ENCODE data around the gene ADD2.
A peak's percentile ranks its signal among the peaks of the same experiment; 100 is the strongest.

The ADD2 gene

GRCh38 chr2:70767699-70768589 is at the start of gene ADD2:
Gene ADD2 (minus strand): TSS chr2:70768200. CDS start chr2:70706408, 61,792 bp downstream.
- Histone ChIP-seq H3K27me3 (ENCODE audit: control insufficient read depth, insufficient read depth, low read length) (no peaks in the 10 kb centered on the region), H3K27ac (ENCODE audit: low read length) (no peak within 1 kb of the TSS), H3K9me3 (ENCODE audit: control insufficient read depth, insufficient read depth, low read length) (no peaks in the 10 kb centered on the region), H3K36me3 (ENCODE audit: control insufficient read depth, insufficient read depth, low read length) (no peaks in the 10 kb centered on the region), H3K4me1 (ENCODE audit: control insufficient read depth, insufficient read depth, low read length) (peaks cover 9% of the 10 kb centered on the region; the same call in 1 of the 2 replicates), H3K4me3 (ENCODE audit: low read length) (peak within 1 kb of the TSS; percentile 72)
- DNase-seq (ENCODE audit: low read depth, low spot score), result no peak
- no CpG with 5 or more reads among the region's 74 CpGs for WGBS (ENCODE audit: insufficient coverage, insufficient read length)

- no CpG with 5 or more reads among the region's 3 CpGs for WGBS (ENCODE audit: insufficient coverage, insufficient read length)
Observed at GRCh38 chr2:70817284-70817954, 49.4 kb upstream of the ADD2 start.

GRCh38 chr2:70816726-70817125 is 48.7 kb upstream of the ADD2 start:
- H3K4me1 ChIP-seq (ENCODE audit: control insufficient read depth, insufficient read depth, low read length), result no peaks in the 10 kb centered on the region
- peaks cover 2% of the 10 kb centered on the region; the same call in 1 of the 2 replicates for H3K27me3 ChIP-seq (ENCODE audit: control insufficient read depth, insufficient read depth, low read length)
- H3K36me3 ChIP-seq (ENCODE audit: control insufficient read depth, insufficient read depth, low read length), result no peaks in the 10 kb centered on the region
- no CpG with 5 or more reads among the region's 5 CpGs for WGBS (ENCODE audit: insufficient coverage, insufficient read length)
- no peak overlapping the region for H3K4me3 ChIP-seq (ENCODE audit: low read length)
- H3K9me3 ChIP-seq (ENCODE audit: control insufficient read depth, insufficient read depth, low read length), result no peaks in the 10 kb centered on the region
- H3K27ac ChIP-seq (ENCODE audit: low read length), result no peak overlapping the region
- no peak for DNase-seq (ENCODE audit: low read depth, low spot score)

More at GRCh38 chr2:70817284-70817954, 49.4 kb upstream of the ADD2 start:
- no peak overlapping the region for H3K27ac ChIP-seq (ENCODE audit: low read length)
- no peaks in the 10 kb centered on the region for H3K36me3 ChIP-seq (ENCODE audit: control insufficient read depth, insufficient read depth, low read length)
- H3K27me3 ChIP-seq (ENCODE audit: control insufficient read depth, insufficient read depth, low read length), result peaks cover 2% of the 10 kb centered on the region; the same call in 1 of the 2 replicates
- no peaks in the 10 kb centered on the region for H3K4me1 ChIP-seq (ENCODE audit: control insufficient read depth, insufficient read depth, low read length)
- H3K9me3 ChIP-seq (ENCODE audit: control insufficient read depth, insufficient read depth, low read length), result no peaks in the 10 kb centered on the region
- no peak for DNase-seq (ENCODE audit: low read depth, low spot score)
- H3K4me3 ChIP-seq (ENCODE audit: low read length), result no peak overlapping the region

DNA sequence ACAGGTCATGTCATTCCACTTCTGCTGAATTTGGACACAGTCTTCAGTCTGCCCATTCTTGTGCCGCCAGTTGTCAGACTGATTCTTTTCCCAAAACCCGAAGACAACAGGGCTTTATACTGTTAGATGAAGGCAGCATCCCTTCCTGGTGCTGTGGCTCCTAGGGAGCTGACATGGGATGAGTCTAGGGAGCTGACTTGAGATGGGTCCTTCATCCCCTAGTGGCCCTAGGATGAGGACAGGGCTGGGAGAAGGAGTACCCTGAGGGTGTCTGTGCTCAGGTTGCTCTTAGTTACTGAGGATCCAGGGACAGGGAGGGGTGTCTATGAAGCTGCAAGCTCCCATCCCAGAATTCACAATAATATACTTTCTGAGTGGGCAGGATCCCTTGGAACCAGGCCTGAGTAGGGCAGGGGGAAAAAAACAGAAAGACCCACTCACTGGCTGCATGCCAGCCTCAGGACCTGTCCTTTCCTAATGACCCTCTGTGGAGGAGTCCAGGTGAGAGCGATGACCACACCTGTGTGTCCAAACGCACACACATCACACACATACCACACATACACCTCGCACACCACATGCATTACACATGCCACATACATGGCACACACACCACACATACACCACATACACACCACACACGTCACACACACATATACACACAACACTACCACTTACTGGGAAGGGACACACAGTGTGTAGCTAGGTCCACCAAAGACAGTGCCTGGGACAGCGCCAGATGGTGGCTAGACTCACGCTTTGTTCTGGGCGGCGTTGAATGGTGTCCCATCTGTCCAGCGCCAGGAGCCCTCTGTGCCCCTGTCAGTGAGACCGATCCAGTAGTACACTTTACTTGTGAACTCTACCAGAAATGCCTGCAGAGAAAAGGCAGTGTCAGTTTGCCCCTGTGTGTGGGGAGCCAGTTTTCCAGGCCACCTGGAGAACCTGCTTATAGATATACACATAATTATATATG is 41.3 kb upstream of the ADD2 start:
- Histone ChIP-seq H3K4me3 (ENCODE audit: low read length) (no peak overlapping the region), H3K36me3 (ENCODE audit: control insufficient read depth, insufficient read depth, low read length) (no peaks in the 10 kb centered on the region), H3K27ac (ENCODE audit: low read length) (no peak overlapping the region), H3K9me3 (ENCODE audit: control insufficient read depth, insufficient read depth, low read length) (no peaks in the 10 kb centered on the region), H3K4me1 (ENCODE audit: control insufficient read depth, insufficient read depth, low read length) (no peaks in the 10 kb centered on the region), H3K27me3 (ENCODE audit: control insufficient read depth, insufficient read depth, low read length) (peaks cover 2% of the 10 kb centered on the region; the same call in 1 of the 2 replicates)
- no peak for DNase-seq (ENCODE audit: low read depth, low spot score)
- no CpG with 5 or more reads among the region's 12 CpGs for WGBS (ENCODE audit: insufficient coverage, insufficient read length)

DNA sequence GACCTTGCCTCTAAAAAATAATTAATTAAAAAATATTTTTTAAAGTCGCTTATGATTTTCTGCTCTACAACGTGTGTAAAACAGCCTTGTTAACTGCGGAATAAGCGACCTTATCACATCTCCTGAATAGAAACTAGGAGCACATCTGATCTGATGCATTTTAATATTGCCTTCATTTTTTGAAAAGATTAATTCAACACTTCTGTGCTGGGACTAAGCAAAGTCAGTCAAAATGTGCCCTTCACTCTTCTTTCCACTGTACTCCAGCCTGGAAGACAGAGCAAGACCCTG is 39.8 kb upstream of the ADD2 start:
- no CpG with 5 or more reads among the region's 4 CpGs for WGBS (ENCODE audit: insufficient coverage, insufficient read length)

GRCh38 chr2:70807102-70807827 is 39.3 kb upstream of the ADD2 start:
- WGBS (ENCODE audit: insufficient coverage, insufficient read length), result no CpG with 5 or more reads among the region's 6 CpGs
- Histone ChIP-seq H3K36me3 (ENCODE audit: control insufficient read depth, insufficient read depth, low read length) (no peaks in the 10 kb centered on the region), H3K4me1 (ENCODE audit: control insufficient read depth, insufficient read depth, low read length) (no peaks in the 10 kb centered on the region), H3K9me3 (ENCODE audit: control insufficient read depth, insufficient read depth, low read length) (no peaks in the 10 kb centered on the region), H3K4me3 (ENCODE audit: low read length) (no peak overlapping the region), H3K27me3 (ENCODE audit: control insufficient read depth, insufficient read depth, low read length) (no peaks in the 10 kb centered on the region), H3K27ac (ENCODE audit: low read length) (no peak overlapping the region)
- DNase-seq (ENCODE audit: low read depth, low spot score), result no peak

More for the DNA sequence above, 39.8 kb upstream of the ADD2 start:
- no peaks in the 10 kb centered on the region for H3K4me1 ChIP-seq (ENCODE audit: control insufficient read depth, insufficient read depth, low read length)
- no peak overlapping the region for H3K4me3 ChIP-seq (ENCODE audit: low read length)
- H3K27ac ChIP-seq (ENCODE audit: low read length), result no peak overlapping the region
- H3K27me3 ChIP-seq (ENCODE audit: control insufficient read depth, insufficient read depth, low read length), result peaks cover 2% of the 10 kb centered on the region; the same call in 1 of the 2 replicates
- no peaks in the 10 kb centered on the region for H3K9me3 ChIP-seq (ENCODE audit: control insufficient read depth, insufficient read depth, low read length)
- no peaks in the 10 kb centered on the region for H3K36me3 ChIP-seq (ENCODE audit: control insufficient read depth, insufficient read depth, low read length)
- DNase-seq (ENCODE audit: low read depth, low spot score), result no peak

- H3K27ac ChIP-seq (ENCODE audit: low read length), result no peak overlapping the region
- H3K9me3 ChIP-seq (ENCODE audit: control insufficient read depth, insufficient read depth, low read length), result no peaks in the 10 kb centered on the region
- no peaks in the 10 kb centered on the region for H3K4me1 ChIP-seq (ENCODE audit: control insufficient read depth, insufficient read depth, low read length)
- no peaks in the 10 kb centered on the region for H3K36me3 ChIP-seq (ENCODE audit: control insufficient read depth, insufficient read depth, low read length)
- DNase-seq (ENCODE audit: low read depth, low spot score), result no peak
- H3K4me3 ChIP-seq (ENCODE audit: low read length), result no peak overlapping the region
- WGBS (ENCODE audit: insufficient coverage, insufficient read length), result no CpG with 5 or more reads among the region's 6 CpGs
- H3K27me3 ChIP-seq (ENCODE audit: control insufficient read depth, insufficient read depth, low read length), result no peaks in the 10 kb centered on the region
Observed at GRCh38 chr2:70806620-70807019, 38.6 kb upstream of the ADD2 start.

DNA sequence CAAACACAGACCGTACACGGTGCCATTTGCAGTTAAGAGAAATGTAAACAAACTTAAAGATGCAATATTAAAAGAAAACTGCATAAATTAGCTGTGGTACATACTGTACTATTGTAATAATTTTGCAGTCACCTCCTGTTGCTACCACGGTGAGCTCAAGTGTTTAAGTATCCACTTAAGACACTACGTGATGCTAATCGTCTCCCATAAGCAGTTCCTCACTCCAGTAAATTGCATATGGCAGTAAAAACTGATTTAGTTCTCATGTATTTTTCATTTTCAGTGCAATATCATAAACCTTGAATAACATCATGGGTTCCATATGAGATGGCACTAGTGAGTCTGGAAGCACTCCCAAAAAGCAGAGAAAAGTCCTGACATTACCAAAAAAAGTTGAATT is 38.0 kb upstream of the ADD2 start:
- no CpG with 5 or more reads among the region's 5 CpGs for WGBS (ENCODE audit: insufficient coverage, insufficient read length)
- no peak overlapping the region for H3K4me3 ChIP-seq (ENCODE audit: low read length)
- H3K9me3 ChIP-seq (ENCODE audit: control insufficient read depth, insufficient read depth, low read length), result no peaks in the 10 kb centered on the region
- H3K27ac ChIP-seq (ENCODE audit: low read length), result no peak overlapping the region
- no peaks in the 10 kb centered on the region for H3K4me1 ChIP-seq (ENCODE audit: control insufficient read depth, insufficient read depth, low read length)
- DNase-seq (ENCODE audit: low read depth, low spot score), result no peak
- H3K27me3 ChIP-seq (ENCODE audit: control insufficient read depth, insufficient read depth, low read length), result no peaks in the 10 kb centered on the region
- H3K36me3 ChIP-seq (ENCODE audit: control insufficient read depth, insufficient read depth, low read length), result no peaks in the 10 kb centered on the region

GRCh38 chr2:70801607-70802263 is 33.7 kb upstream of the ADD2 start:
- Histone ChIP-seq H3K27me3 (ENCODE audit: control insufficient read depth, insufficient read depth, low read length) (no peaks in the 10 kb centered on the region), H3K4me1 (ENCODE audit: control insufficient read depth, insufficient read depth, low read length) (no peaks in the 10 kb centered on the region), H3K36me3 (ENCODE audit: control insufficient read depth, insufficient read depth, low read length) (no peaks in the 10 kb centered on the region), H3K27ac (ENCODE audit: low read length) (no peak overlapping the region), H3K9me3 (ENCODE audit: control insufficient read depth, insufficient read depth, low read length) (no peaks in the 10 kb centered on the region), H3K4me3 (ENCODE audit: low read length) (no peak overlapping the region)
- WGBS (ENCODE audit: insufficient coverage, insufficient read length), result no CpG with 5 or more reads among the region's 10 CpGs
- DNase-seq (ENCODE audit: low read depth, low spot score), result no peak
